ENCODE data around the gene PPP3R1. TPM values are rescaled to one million over a fixed set of nuclear protein-coding genes. Genes with fewer than 3 reads are reported as not detected.

Gene PPP3R1
- total and polyA plus RNA-seq, 10 of the 15 experiments (the other 5 are each of a cell fraction or from before 2014, with no cell fraction given) = 1.5 to 61.0 (median 15.8) TPM

DNA sequence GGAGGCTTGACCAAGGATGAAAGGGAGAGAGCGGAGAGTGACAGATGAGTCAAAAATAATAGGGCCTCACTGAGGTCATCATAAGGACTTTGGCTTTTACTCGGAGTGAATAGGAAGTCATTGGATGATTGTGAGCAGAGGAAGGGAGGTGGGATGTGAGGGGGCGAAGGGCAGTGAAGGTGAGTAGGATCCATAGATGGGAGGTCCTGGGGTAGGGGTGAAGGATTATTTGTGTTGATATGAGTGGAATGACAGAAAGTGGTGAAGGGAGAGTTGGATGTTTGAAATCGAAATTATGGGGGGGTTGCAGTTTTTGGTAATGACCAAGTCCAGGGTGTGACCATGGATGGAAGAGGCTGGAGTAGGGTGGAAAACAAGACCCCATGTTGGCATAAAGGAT lies 80.6 kb downstream of the PPP3R1 start:
- Histone ChIP-seq H3K9me3 (replicated peaks; ENCODE audit: control insufficient read depth, insufficient read depth, low read length) (no peaks in the 10 kb centered on the region), H3K27ac (ENCODE audit: control insufficient read depth, insufficient read depth) (no peak overlapping the region), H3K9ac (ENCODE audit: control insufficient read depth, insufficient read depth, low read length) (no peak overlapping the region), H2AFZ (ENCODE audit: control insufficient read depth, low read depth, low read length) (no peak overlapping the region), H3K27me3 (replicated peaks in 1 of 2; ENCODE audit: control insufficient read depth in 2 of 2, insufficient read depth in 2 of 2, low read length in 1 of 2) (no peaks in the 10 kb centered on the region), H4K20me1 (ENCODE audit: control insufficient read depth, insufficient read depth) (no peaks in the 10 kb centered on the region), H3K79me2 (ENCODE audit: control insufficient read depth, insufficient read depth, low read length) (no peaks in the 10 kb centered on the region; the same call in 1 of the 2 replicates), H3K4me3 (no peak overlapping the region), H3K4me2 (ENCODE audit: control insufficient read depth, insufficient read depth) (no peak overlapping the region), H3K4me1 (ENCODE audit: control insufficient read depth, insufficient read depth, low read length) (no peaks in the 10 kb centered on the region), H3K36me3 (ENCODE audit: control insufficient read depth in 2 of 2, insufficient read depth in 2 of 2, low read length in 1 of 2) (peaks cover 5 to 17% of the 10 kb centered on the region in 2 experiments)
- SMC1A ChIA-PET (ENCODE audit: uncharacterized antibody, unreplicated experiment) = interaction anchor here (1.0 to 1.5 kb wide), 3 partner anchors 14 to 54 kb away, joined by 3 to 4 read pairs (median 4); partner anchors contain the start of gene PNO1
- intact Hi-C loops (cut with micrococcal nuclease; ENCODE audit: unreplicated experiment) = no loop called here
- RAD21 ChIA-PET (ENCODE audit: unreplicated experiment) = no interaction called here
- DNase-seq (ENCODE audit: low read depth, low spot score) (no peak), ATAC-seq (no peak), FAIRE-seq (no peak)
- BruUV-seq (replicated peaks) = no TSS peak
- in situ Hi-C loops (cut with MboI) = no loop called here
- CTCF ChIA-PET = interaction anchor here (0.6 kb wide), 1 partner anchor 13 kb away, joined by 3 read pairs; no protein-coding TSS in a partner anchor
- 85% methylated on average over 4 of the region's 4 CpGs for WGBS (ENCODE audit: insufficient coverage, insufficient replicate concordance, low lambda C conversion rate, missing lambda C conversion rate)
- POLR2A ChIA-PET = no interaction called here
- TF ChIP-seq SIN3A (IDR thresholded peaks at IDR 0.05; ENCODE audit: low read depth, low read length) = no peak
- 0 out of 2 replicates have a peak, but pooled peaks have one; percentile 17 for TF ChIP-seq POLR2AphosphoS5 (IDR thresholded peaks at IDR 0.05; ENCODE audit: low read length)

DNA sequence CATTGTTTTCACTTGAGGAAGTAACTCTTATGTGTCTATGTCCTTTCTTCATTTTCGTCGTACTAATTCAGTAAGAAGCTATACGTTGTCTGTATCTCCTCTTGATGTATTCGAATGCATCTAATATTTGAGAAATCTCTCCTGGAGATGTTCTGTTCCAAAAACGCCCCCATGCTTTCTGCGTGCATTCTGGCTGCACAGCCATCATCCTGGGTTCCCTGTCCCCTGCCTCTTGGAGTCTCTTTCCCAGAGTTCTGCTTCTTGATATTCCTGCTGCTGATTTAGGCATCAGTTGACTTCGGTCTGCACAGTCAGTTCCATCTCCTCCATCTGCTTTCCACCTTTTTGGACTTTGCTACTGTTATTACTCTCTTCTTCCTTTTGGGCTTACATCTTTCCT lies 81.2 kb downstream of the PPP3R1 start:
- BruUV-seq (replicated peaks) = no TSS peak
- Histone ChIP-seq H3K4me1 (ENCODE audit: control insufficient read depth, insufficient read depth, low read length) (no peaks in the 10 kb centered on the region), H3K9ac (ENCODE audit: control insufficient read depth, insufficient read depth, low read length) (no peak overlapping the region), H4K20me1 (ENCODE audit: control insufficient read depth, insufficient read depth) (no peaks in the 10 kb centered on the region), H3K36me3 (ENCODE audit: control insufficient read depth in 2 of 2, insufficient read depth in 2 of 2, low read length in 1 of 2) (peaks cover 5 to 14% of the 10 kb centered on the region in 2 experiments), H3K27me3 (replicated peaks in 1 of 2; ENCODE audit: control insufficient read depth in 2 of 2, insufficient read depth in 2 of 2, low read length in 1 of 2) (no peaks in the 10 kb centered on the region), H3K4me2 (ENCODE audit: control insufficient read depth, insufficient read depth) (no peak overlapping the region), H3K27ac (ENCODE audit: control insufficient read depth, insufficient read depth) (no peak overlapping the region), H3K4me3 (no peak overlapping the region), H2AFZ (ENCODE audit: control insufficient read depth, low read depth, low read length) (no peak overlapping the region), H3K79me2 (ENCODE audit: control insufficient read depth, insufficient read depth, low read length) (no peaks in the 10 kb centered on the region; the same call in 1 of the 2 replicates), H3K9me3 (replicated peaks; ENCODE audit: control insufficient read depth, insufficient read depth, low read length) (no peaks in the 10 kb centered on the region)
- POLR2A ChIA-PET = interaction anchor here (0.6 kb wide), 1 partner anchor 82 kb away, joined by 4 read pairs; no protein-coding TSS in a partner anchor
- DNase-seq (ENCODE audit: low read depth, low spot score) = no peak
- intact Hi-C loops (cut with micrococcal nuclease; ENCODE audit: unreplicated experiment) = no loop called here
- in situ Hi-C loops (cut with MboI) = no loop called here
- SMC1A ChIA-PET (ENCODE audit: uncharacterized antibody, unreplicated experiment) = interaction anchor here (1.2 to 1.5 kb wide), 3 partner anchors 15 to 54 kb away, joined by 3 to 4 read pairs (median 4); no protein-coding TSS in a partner anchor
- 96% methylated on average over 7 of the region's 7 CpGs for WGBS (ENCODE audit: insufficient coverage, insufficient replicate concordance, low lambda C conversion rate, missing lambda C conversion rate)
- TF ChIP-seq POLR2AphosphoS5 (IDR thresholded peaks at IDR 0.05; ENCODE audit: low read length) (peak; percentile 7; the same call in 1 of the 2 replicates), RB1 (IDR thresholded peaks at IDR 0.05; ENCODE audit: borderline replicate concordance) (no peak)
- ATAC-seq = no peak
- RAD21 ChIA-PET (ENCODE audit: unreplicated experiment) = no interaction called here
- CTCF ChIA-PET = no interaction called here
- FAIRE-seq = no peak

Data from GM12878 (cell line).